K562 (cell line): Measurements from ENCODE around the gene SLC19A2. TPM values are rescaled to one million over a fixed set of nuclear protein-coding genes. Genes with fewer than 3 reads are reported as not detected.
A peak's percentile ranks its signal among the peaks of the same experiment; 100 is the strongest.

Experiments
- CEBPB ChIP-seq: fragments of 450-650 bp; IDR thresholded peaks from 2 replicates; pipeline ENCODE4 v1.6.1; 2016; ENCODE audit warnings: missing genetic modification characterization, missing compliant biosample characterization
- MAFG ChIP-seq: fragments of 450-650 bp; conservative IDR thresholded peaks from 2 replicates; pipeline ENCODE4 v1.6.1; 2016; ENCODE audit warnings: missing genetic modification characterization, missing compliant biosample characterization
- MXD1 ChIP-seq: fragments of 250-450 bp; sonication (Bioruptor Pico); IDR thresholded peaks from 2 replicates; pipeline ENCODE4 v1.8.0; 2021; ENCODE audit warnings: borderline replicate concordance, mild to moderate bottlenecking, moderate library complexity; ENCODE audit not compliant: poor library complexity, severe bottlenecking
- PRPF4 ChIP-seq: fragments of 200-400 bp; formaldehyde crosslinking; IDR thresholded peaks from one replicate; pipeline ENCODE4 v1.6.1; 2017; ENCODE audit warnings: low read length, low read depth, mild to moderate bottlenecking; ENCODE audit not compliant: insufficient read depth, poor library complexity, severe bottlenecking
- REST ChIP-seq, 2 experiments: fragments of 450-650 bp; formaldehyde crosslinking in 1 of 2; IDR thresholded peaks; 2 replicates each; pipeline versions ENCODE4 v1.4.0 to v1.6.1; 2014 to 2020; ENCODE audit warnings: mild to moderate bottlenecking in 2 of 2, borderline replicate concordance in 1 of 2, low read depth in 1 of 2
- polyA plus RNA-seq, 8 experiments: library from polyadenylated mRNA; depleted of rRNA in 4 of 8; stranded (reverse) in 5 of 8; unstranded in 3 of 8; fragments of >200 nt; fragmentation: Nextera tagmentation in 2 of 8; fragmentation: Illumina TruSeq in 1 of 8; extraction: Ambion mirVana in 2 of 8; extraction: Trizol in 1 of 8; gene quantifications; 2 replicates each; pipeline versions ENCODE4 v1.2.1 to v1.2.3, GENCODE V29; 2011 to 2014; ENCODE audit warnings: inconsistent platforms in 1 of 8, missing spikeins in 1 of 8
- total RNA-seq, 7 experiments: library from RNA; depleted of rRNA in 6 of 7; stranded (reverse); fragments of >200 nt in 6 of 7; fragmentation: Illumina TruSeq in 2 of 7; extraction: Trizol in 2 of 7; gene quantifications; 2 replicates each; pipeline versions ENCODE4 v1.2.1 to v1.2.3, GENCODE V29; 2011 to 2021; ENCODE audit warnings: low replicate concordance in 1 of 7

The SLC19A2 gene
- total and polyA plus RNA-seq, 9 of the 15 experiments (the other 6 are each of a cell fraction or from before 2014, with no cell fraction given) = 7.4 to 42.8 (median 19.2) TPM

GRCh38 chr1:169513208-169513607 lies 27.5 kb upstream of the SLC19A2 start (continued):
- TF ChIP-seq REST (IDR thresholded peaks at IDR 0.05; ENCODE audit: borderline replicate concordance) (no peak), REST (CRISPR knock-in tag; IDR thresholded peaks at IDR 0.05; ENCODE audit: low read depth) (no peak), CEBPB (tag) (peak; percentile 70), PRPF4 (no peak), MXD1 (CRISPR knock-in tag) (no peak), MAFG (tag) (no peak)
